NCI-H2107 treated with DMSO at 0.1 percent for 48 hours (cell line): ENCODE measurements around the gene PUS1.

Experiments used
- DNase-seq: peaks from one replicate; lab custom pipeline; 2025; ENCODE audit not compliant: unreplicated experiment; lab: John Stamatoyannopoulos, UW

PUS1 gene

GRCh38 chr12:131990066-131990979, 61.2 kb downstream of the PUS1 start:
- DNase-seq, result peak; percentile 66

GRCh38 chr12:131990980-131991305, 61.9 kb downstream of the PUS1 start:
- DNase-seq, result no peak

- no peak for DNase-seq
These were observed 62.8 kb downstream of the PUS1 start for GRCh38 chr12:131991816-131992430.

- no peak for DNase-seq
These were observed 65.5 kb downstream of the PUS1 start for GRCh38 chr12:131994589-131994988.
